PFSK-1 (cell line): ENCODE measurements around the gene RPL36. TPM values are rescaled to one million over a fixed set of nuclear protein-coding genes. Genes with fewer than 3 reads are reported as not detected.

Experiments
- FOXP2 ChIP-seq: optimal IDR thresholded peaks from 2 replicates; pipeline ENCODE3; 2011; ENCODE audit warnings: borderline replicate concordance, control low read depth, inconsistent platforms; ENCODE audit not compliant: insufficient read depth; ENCODE audit errors: extremely low read length, extremely low read depth
- POLR2AphosphoS5 ChIP-seq: IDR thresholded peaks from 2 replicates; pipeline ENCODE4 v1.6.1; 2012; ENCODE audit warnings: low read depth, mild to moderate bottlenecking, control low read depth, low read length, moderate library complexity
- REST ChIP-seq, 2 experiments: IDR thresholded peaks; 2 replicates each; pipeline versions ENCODE4 v1.6.1 to v1.8.0; 2011 to 2012; ENCODE audit warnings: low read depth in 2 of 2, low read length in 2 of 2, control low read depth in 1 of 2, inconsistent platforms in 1 of 2, mild to moderate bottlenecking in 1 of 2, moderate library complexity in 1 of 2; ENCODE audit not compliant: insufficient read depth in 1 of 2
- SIN3A ChIP-seq: IDR thresholded peaks from 2 replicates; pipeline ENCODE4 v1.6.1; 2012; ENCODE audit warnings: mild to moderate bottlenecking, low read length, moderate library complexity, borderline replicate concordance; ENCODE audit not compliant: insufficient read depth
- TAF1 ChIP-seq: IDR thresholded peaks from 2 replicates; pipeline ENCODE4 v1.6.1; 2012; ENCODE audit warnings: low read length, control low read depth, borderline replicate concordance; ENCODE audit not compliant: insufficient read depth
- polyA plus RNA-seq: library from polyadenylated mRNA; unstranded; fragments of >200 nt; gene quantifications from one replicate; pipeline ENCODE4 v1.2.1, GENCODE V29; 2012; ENCODE audit warnings: low read depth, missing spikeins; ENCODE audit not compliant: insufficient read length

RPL36 gene
- polyA plus RNA-seq: 4,214 TPM

- TF ChIP-seq REST (IDR thresholded peaks at IDR 0.05; ENCODE audit: insufficient read depth in 1 of 2, low read depth in 2 of 2, low read length in 2 of 2) (peak in 1 of 2 experiments; percentile 45; a peak in 1 of 4 replicates), POLR2AphosphoS5 (peak; percentile 98), FOXP2 (no peak), TAF1 (peak; percentile 99)
Measured at GRCh38 chr19:5690125-5690954, at the start of gene RPL36. Gene RPL36, plus strand, starts transcription at chr19:5690295. Its CDS starts 213 bp downstream, at chr19:5690508.

GRCh38 chr19:5641171-5641570, 48.9 kb upstream of the RPL36 start:
- TF ChIP-seq TAF1: no peak
- no peak for TF ChIP-seq FOXP2
- TF ChIP-seq POLR2AphosphoS5: no peak
- no peak for TF ChIP-seq REST (IDR thresholded peaks at IDR 0.05; ENCODE audit: insufficient read depth in 1 of 2, low read depth in 2 of 2, low read length in 2 of 2)
- TF ChIP-seq SIN3A: no peak

- TF ChIP-seq TAF1: no peak
- TF ChIP-seq SIN3A: no peak
- no peak for TF ChIP-seq FOXP2
Measured at GRCh38 chr19:5642204-5642603, 47.9 kb upstream of the RPL36 start.

GRCh38 chr19:5643060-5643459, 47.0 kb upstream of the RPL36 start:
- TF ChIP-seq REST (IDR thresholded peaks at IDR 0.05; ENCODE audit: insufficient read depth in 1 of 2, low read depth in 2 of 2, low read length in 2 of 2) (no peak), FOXP2 (no peak), SIN3A (no peak), POLR2AphosphoS5 (no peak), TAF1 (no peak)

- TF ChIP-seq REST (IDR thresholded peaks at IDR 0.05; ENCODE audit: insufficient read depth in 1 of 2, low read depth in 2 of 2, low read length in 2 of 2): no peak
- TF ChIP-seq SIN3A: no peak
- TF ChIP-seq POLR2AphosphoS5: no peak
- no peak for TF ChIP-seq TAF1
- TF ChIP-seq FOXP2: no peak
Measured at GRCh38 chr19:5644037-5644436, 46.1 kb upstream of the RPL36 start.
